Measurements from ENCODE around the gene RDH13.
"Not testable (repeated sequence)": the region's sequence is repeated elsewhere in the genome, so short reads cannot be mapped to it uniquely, and the experiment has no call there.

Gene RDH13, protein sequence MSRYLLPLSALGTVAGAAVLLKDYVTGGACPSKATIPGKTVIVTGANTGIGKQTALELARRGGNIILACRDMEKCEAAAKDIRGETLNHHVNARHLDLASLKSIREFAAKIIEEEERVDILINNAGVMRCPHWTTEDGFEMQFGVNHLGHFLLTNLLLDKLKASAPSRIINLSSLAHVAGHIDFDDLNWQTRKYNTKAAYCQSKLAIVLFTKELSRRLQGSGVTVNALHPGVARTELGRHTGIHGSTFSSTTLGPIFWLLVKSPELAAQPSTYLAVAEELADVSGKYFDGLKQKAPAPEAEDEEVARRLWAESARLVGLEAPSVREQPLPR

DNA sequence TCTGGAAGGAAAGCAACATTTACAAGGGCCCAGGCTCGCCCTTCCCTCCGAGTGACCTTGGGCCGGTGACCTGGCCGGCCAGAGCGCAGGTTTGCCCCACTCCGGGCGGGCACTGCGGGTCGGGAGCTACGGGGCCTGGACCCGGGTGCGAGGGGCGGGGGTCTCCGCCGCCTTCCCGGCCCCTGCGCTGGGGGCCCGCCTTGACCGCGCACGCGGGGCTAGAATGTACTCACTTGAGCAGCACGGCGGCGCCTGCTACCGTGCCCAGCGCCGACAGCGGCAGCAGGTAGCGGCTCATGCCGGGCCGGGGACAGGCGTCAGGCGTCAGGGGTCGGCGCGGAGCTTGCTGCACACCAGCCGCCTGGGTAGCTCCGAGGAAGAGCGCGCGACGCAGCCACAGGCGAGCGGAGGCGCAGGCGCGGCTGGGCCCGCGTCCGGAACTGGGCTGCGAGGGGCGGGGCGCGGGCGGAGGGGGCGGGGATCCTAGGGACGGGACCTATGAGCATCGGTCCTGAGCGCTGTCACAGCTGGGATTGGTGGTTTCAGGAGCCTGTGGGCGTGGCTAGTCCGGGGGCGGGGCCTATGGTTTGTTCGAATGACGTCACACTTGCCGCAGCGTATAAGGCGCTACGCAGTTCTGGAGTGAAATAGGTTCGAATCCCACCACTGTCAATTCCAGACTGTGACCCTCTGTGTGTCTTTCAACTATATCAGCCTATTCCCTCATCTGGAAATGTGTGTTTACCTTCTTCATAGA lies at the start of gene RDH13:
Gene RDH13 (minus strand): TSS at position 414 of the 757 bp plus-strand sequence. CDS start 116 bp downstream, at position 298.
- peak; percentile 98 for DNase-seq

DNA sequence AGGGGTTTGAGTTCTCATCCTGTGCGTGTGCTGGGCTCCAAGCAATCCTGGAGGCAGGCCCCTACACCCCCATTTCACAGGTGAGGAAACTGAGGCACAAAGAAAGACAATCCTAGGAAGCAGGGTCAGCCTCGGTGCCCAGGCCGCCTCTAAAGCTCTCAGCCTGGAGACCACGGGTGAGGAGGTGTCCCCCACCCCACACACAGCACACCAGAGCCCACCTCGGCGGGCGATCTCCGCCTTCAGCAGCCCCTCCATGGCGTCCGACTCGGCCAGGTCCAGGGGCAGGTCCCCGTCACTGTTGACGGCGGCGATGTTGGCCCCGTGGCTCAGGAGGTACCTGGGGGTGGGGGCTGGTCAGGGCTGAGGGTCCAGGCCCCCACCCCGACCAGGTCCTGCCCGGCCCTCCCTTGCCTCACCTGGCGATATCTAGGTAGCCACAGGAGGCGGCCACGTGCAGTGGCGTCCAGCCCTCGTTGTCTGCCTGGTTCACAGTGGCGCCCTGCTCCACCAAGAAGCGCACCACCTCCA lies 49.4 kb upstream of the RDH13 start:
- DNase-seq = no peak

DNA sequence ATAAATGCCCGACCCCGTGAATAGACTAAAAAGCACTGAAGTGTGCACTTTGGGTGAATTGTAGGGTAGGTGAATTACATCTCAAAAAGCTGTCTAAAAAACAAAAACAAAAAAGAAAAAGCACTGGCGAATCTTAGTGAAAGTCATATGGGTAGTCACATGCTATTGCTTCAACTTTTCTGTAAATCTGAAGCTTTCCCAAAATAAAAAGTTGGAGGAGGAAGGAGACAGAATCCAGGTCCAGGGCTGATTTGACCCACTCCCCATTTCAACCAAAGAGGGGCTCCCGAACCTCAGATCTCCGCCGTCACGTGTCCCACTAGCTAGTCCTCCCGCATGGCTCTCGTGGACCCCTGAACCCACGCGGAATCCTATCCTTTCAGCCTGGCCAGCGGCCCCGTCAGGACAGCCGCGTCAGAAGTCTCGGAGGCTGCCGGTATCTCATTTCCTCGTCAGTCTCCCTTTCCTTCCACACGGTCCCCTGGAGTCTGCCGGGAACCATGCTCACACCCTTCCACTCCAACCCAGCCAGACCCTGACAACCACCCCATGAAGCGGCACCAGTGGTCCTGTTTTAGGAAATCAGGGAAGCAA lies 48.4 kb upstream of the RDH13 start:
- no peak for DNase-seq

DNA sequence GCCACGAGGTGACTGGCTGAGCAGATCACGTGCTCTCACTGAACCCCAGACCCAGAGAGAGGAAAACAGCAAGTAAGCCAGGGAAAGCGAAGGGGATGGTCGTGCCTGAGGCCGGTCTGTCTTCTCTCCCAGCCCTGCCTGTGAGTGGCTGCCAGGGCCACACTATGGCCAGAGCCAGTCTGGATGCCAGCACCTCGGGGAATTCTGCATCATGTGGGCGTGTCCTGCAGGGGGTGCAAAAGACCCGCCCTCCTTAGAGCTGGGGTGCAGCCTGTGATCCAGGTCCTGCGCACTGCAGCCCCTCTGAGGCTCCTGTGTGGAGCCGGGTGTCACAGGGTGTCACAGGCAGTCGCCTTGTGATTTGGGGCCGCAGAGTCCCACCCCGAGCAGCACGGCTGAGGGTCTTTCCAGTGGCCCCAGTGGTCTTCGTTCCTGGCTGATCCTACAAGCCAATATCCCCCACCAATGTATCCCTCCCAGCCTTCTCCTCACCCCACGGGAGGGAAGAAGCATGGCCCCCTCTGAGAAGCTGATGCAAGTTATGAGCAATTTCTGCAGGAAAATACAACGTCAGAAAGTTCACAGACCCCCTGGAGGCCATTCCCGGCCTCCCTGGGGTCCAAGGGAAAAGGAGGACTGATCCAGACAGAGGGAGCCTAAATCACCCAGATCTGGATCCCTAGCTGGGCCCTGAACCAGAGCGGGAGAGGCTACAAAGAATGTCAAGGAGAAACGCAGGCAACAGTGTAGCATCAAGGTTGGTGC lies 46.8 kb upstream of the RDH13 start:
- no peak for DNase-seq

DNA sequence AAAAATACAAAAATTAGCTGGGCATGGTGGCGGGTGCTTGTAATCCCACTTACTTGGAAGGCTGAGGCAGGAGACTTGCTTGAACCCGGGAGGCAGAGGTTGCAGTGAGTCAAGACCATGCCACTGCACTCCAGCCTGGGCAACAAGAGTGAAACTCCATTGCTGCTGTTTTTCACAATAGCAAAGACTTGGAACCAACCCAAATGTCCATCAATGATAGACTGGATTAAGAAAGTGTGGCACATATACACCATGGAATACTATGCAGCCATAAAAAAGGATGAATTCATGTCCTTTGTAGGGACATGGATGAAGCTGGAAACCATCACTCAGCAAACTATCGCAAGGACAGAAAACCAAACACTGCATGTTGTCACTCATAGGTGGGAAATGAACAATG lies 44.3 kb upstream of the RDH13 start:
- not testable (repeated sequence) for DNase-seq

DNA sequence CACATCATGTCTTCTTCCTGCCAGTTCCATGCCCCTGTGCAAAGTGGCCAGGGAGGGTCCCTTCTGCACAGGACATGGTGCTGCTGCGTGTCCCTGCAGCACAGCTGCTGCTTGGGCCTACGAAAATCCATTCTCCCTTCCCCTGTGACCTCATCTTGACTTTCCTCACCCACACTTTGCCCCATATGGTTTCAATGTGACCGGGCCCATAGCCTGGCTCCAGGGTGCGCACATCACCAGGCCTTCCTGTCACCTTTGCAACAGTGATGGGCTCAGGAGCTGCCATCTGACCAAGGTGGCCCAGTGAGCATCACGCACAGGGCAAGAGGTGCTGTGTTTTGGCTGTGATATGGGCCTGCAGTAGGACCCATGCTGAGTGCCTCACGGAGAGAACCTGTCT lies 43.6 kb upstream of the RDH13 start:
- DNase-seq = no peak

DNA sequence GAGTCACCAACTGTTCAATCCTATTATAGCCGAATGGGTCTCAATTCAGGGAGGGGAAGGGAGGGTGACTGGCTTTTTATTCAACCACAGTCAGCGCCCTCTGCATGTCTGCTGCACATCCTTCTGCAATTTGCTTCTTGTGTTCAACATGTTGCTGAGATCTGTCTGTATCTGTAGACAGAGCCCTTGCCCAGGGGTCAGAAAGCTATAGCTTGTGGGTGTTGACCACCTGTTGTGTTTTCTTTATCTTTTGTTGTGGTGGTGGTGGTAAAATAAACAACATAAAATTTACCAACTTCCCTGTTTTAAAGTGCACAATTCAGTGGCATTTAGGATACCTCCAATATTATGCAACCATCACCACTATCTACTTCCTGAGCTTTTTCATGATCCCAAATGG lies 42.3 kb upstream of the RDH13 start:
- DNase-seq = no peak

DNA sequence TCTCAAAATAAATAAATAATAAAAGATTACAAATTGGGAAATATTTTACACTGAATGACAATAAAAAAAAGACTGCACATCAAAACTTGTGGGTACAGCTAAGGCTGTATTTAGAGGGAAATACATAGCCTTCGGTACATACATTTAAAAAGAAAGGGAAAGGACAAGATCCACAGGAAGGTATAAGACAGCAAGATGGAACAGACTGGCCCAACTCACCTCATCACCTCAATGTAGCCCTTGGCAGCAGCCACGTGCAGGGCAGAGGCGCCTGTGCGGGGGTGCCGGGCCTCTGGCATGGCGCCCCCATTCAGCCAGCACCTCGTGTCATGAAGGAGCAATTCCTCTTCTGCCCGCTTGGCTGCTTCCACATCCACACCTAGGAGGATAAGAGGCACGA lies 40.2 kb upstream of the RDH13 start:
- DNase-seq = no peak

DNA sequence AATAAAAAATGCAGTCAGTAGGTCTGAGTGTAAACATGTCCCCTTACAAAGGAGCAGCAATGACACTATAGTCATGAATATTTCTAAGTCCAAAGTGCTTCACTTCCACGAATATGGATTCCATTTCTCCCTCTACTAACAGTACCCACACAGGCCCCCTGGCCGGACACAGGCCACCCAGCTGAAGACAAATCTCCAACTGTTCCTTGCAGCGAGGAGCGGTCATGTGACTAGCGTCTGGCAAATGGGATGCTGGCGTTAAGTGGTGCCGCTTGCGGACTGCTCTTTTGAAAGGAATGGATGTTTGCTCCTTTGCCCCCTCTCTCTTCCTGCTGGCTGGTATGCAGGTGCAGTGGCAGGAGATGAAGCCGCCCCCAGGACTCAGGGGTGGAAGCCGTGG lies 38.3 kb upstream of the RDH13 start:
- DNase-seq = no peak

DNA sequence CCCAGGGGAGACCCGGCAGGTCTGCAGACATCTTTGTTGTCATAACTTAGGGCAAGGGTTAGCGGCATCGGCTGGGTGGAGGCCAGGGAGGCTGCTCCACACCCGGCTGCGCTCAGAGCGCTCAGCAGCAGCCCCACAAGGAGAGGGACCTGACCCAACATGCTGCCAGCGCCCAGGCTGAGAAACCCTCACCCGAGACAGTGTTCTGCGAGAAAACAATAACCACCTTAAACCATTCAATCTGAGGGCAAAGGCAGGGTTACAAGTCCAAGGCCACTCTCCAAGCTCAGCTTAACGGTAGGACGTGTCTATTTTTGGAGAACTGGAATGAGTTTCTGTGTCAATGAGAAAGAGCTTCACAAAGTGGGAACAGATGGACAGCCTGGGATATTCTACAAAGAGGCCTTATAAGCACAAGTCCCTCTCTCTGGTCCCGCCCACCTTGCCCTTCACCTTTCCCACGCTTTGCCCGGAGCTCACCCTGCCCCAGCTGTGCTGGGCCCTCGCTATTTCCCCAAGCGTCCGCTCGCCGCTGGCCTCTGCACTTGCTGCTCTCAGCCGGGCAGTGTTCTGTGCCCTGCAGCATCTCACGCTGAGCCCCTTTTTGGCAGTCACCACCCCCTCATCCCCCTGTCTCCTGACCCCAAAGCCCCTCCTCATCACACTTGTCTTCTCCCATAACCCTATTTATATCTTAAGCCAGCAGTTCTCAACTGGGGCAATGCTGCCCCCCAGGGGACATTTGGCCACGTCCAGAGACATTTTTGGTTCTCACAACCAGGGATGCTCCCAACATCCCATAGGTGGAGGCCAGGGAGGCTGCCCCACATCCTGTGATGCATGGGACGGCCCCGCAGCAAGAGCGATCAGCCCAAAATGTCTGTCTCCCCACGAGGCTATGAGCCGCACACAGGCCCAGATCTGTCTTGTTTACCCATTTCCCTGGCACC lies 36.9 kb upstream of the RDH13 start:
- DNase-seq = peak; percentile 46

DNA sequence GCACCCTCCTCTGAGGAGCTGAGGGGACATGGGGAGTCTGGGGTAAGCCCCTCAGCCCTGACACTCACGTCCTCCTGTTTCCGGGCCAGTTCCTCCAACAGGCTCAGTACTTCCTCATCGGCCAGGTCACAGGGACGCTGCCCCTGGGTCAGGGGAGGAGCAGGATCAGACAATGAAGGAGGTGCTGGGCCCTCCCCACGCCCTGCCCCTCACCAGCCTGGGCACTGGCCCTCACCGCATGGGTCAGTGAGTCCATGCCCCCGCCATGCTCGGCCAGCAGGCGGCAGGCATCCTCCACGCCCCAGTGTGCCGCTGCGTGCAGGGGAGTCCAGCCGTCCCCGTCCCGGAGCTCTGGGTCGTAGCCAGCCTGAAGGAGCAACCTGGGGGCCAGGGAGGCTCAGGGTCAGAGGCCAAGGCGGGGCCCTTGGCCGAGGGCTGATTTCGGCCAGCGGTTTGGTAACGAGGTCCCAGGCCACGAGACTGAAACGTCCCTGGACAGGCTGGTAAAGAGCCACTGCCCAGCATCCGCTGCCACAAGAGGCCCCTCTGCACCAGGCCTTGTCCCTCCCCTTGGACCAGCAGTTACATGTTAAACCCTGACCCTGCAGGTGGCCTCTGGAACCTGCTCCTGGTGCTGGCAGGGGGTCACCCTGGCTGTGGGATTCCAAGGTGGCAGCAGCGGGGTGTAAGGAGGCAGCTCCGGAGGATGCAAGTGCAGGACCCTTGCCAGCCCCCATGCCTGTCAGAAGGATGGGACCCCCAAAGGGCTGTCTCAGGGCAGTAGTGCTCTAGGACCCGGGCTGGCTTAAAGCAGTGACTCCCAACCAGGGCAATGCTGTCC lies 36.0 kb upstream of the RDH13 start:
- DNase-seq = no peak

DNA sequence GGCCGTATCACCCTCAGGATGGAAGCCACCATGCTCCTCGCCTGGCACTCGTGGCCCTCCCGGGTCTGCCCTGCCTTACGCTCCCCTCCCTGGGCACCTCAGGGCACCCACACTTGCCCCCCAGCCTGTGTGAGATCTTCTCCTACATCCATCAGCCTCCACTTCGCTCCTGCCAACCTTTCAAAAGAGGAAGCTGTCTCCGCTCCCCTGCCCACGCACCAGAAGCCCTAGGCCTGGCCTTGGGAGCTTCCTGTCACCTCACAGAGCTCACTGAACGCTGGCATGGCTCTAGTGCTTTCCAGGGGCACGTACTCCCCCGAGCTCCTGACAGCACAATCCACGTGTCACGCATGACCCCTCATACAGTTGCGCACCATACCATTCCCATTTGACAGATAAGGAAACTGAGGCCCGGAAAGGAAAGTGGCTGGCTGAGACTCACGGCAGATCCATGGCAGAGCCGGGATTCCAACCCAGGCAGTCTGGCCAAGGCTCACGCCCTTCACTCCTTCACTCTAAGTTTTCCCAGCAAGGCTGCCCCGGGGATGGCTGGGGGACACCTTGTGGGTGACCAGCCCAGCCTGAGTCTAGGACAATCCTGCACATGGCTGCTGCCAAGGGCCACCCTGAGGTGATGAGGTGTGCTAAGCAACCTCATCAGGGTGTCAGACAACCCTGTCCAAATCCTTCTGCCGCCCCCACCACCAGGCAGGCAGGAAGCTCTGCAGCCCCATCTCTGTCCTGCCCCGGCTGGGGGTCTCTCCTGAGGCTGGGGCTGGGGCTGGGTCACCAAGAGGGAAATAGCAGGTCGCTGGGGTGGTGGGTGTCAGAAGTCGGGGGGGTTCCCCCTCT lies 35.1 kb upstream of the RDH13 start:
- DNase-seq = no peak

DNA sequence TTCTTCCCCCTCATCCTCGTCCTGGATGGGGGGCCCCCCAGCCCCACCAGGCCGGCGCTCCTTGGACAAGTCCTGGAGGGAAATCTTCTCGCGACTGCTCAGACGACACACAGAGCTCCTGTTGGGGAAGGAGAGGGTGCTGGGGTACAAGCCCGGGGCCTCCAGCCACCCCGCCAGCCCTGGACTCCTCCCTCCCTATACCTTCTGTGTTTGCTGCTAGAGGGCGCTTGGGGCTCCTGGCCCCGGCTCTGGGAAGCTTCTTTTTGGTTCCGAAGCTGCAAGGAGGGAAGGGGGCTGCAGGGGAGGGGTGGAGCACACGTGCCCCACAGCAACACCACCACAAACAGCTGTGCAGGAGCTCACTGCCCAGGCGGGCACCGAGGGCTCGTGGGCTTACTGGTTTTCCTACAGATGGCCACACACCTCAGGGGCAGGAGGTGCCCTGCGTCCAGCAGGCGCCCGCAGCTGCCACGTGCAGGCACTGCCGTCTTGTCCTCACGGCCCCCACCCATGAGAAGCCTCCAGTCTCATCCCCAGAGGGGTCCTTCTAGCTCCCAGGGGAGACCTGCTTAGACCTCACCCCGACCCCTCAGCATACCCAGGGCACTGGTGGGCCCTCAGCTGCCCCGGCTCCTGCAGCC lies 33.2 kb upstream of the RDH13 start:
- DNase-seq = no peak

DNA sequence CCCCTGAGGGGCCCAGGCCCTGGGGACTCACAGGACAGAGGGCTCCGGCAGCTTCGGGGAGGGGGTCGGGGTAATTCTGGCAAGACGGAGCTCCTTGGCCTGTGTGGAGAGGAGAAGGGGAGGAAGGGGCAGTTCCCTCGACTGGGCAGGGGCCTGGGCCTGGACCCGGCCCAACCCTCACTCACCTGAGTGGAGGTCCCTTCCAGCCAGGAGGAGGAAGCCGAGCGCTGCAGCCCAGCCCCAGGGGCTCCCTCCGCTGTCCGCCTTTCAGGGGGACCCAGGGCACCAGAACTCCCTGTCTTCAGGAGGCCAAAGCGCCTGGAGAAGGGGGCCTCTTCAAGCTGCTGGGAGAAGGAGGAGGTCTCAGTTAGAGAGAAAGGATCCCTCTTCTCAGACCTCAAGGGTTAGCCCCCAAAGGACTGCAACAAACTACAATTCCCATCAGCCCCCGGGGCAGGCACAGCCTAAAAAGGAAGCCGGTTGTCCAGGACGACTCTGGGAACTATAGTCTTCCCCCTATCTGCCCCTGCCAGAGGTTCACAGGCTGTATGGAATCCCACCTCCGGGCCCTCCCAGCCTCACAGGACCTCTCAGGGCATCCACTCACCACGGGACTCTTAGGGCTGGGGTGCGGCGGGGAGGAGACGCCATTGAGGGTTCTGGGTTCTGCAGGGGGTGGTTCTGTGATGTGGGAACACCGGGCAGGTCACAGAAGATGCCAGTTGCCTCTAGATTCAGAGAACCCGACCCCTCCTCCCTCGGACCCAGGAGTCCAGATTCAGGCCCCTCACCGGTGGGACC lies 32.5 kb upstream of the RDH13 start:
- DNase-seq = no peak

DNA sequence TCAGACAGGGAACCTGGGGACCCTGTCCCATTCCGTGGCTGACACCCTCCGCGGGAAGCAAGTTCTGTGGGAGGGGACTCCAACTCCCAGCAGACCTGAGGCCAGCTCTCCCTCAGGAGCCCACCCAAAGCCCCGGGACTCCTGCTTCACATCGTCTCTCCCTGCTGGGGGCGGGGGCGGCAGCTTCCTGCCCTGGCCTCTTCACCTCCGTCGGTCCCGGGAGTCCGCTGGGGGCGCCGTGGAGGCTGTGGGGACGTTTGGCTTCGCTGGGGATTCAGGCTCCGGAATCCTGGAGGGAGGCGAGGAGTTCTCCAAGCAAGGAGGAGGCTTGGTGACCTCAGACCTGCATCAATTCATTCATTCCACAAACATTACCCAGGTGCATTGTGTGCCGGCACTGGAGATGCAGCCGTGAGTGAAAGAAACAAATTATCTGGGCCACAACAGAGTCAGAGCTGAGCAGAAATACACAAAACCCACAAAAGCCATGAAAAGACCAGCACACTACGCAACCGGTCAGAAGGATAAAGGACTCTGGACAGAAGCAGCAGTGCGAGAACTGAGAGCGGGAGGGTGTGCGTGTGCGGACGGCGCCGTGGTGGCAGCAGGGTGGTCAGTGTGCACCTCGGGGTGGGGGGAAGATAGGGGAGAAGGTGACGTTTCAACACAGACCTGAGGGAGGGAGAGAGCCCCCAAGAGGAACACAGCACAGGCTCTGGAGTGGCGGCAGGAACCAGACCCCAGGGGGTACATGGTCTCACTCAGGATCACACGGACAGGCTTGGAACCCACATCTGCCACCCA lies 31.7 kb upstream of the RDH13 start:
- DNase-seq = no peak

DNA sequence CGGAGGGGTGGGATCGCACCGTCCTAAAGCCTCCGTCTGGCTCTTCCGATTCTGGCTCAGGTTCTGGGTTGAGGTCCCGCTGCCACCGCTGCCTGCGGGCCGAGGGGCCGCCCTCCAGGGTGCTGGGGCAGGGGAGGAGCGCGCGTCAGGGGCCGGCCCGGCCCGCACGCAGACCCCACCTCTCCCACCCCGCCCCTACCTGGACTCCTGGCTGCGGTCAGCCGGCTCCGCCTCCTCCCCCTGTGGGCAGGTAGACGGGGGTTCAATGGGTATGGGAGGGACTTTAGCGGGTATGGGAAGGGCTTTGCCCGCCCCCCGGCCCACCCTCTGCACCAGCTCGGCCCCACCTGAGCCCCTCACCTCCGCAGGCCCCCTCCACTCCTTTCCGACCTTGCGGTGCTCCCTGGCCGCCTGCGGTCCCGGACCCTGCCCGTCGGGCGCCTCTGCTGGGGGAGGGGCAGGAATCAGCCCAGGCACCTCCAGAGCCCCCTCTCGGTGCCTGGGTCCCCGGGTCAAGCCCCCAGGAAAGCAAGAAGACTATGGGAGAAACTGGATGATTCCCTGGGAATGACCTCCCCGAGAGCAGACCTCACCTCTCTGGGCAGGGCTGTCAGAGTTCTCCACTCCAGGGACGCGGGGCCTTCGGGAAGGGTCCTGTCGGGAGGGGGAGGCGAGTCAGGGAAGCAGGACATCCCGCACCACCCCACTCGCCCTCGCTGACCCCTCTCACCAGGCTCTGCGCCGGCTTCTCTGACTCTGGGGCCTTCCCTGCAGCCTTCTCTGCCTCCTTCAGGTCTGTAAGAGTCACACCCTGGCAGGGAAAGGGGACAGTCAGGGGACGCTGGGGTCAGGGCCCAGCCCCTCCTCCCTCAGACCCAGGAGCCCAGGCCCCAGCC lies 29.7 kb upstream of the RDH13 start:
- DNase-seq = no peak

Data from eye (tissue), 1 donor.